IMR-90 (cell line): ENCODE data around the gene PRDM10. TPM values are rescaled to one million over a fixed set of nuclear protein-coding genes. Genes with fewer than 3 reads are reported as not detected.

ENCODE experiments used
- ATAC-seq: fragments of 200-7000 bp; cut with Tn5 transposase; 2 replicates; pipeline ENCODE4 v1.9.1; 2020; ENCODE audit warnings: low read depth, mild to moderate bottlenecking, moderate library complexity
- BruUV-seq: library from RNA; stranded (reverse); fragments of 400-500 nt; replicated peaks from 2 replicates; lab custom pipeline; 2021; lab: Mats Ljungman, UMichigan
- CTCF ChIA-PET: fragments of 300-600 bp; formaldehyde crosslinking; extraction: SDS; loops from one replicate; lab custom pipeline; 2021; ENCODE audit warnings: antibody characterized with exemption; lab: Yijun Ruan, JAX
- POLR2A ChIA-PET: fragments of 300-600 bp; sonication (Branson Sonifier 250); formaldehyde crosslinking; loops from one replicate; lab custom pipeline; 2022; ENCODE audit warnings: antibody characterized with exemption; ENCODE audit not compliant: unreplicated experiment; lab: Charles Lee
- DNase-seq: peaks from one replicate; pipeline ENCODE4 v3.0.0; 2013
- H2AFZ ChIP-seq: replicated peaks from 2 replicates; pipeline ENCODE3; 2013; ENCODE audit warnings: low read length, mild to moderate bottlenecking; ENCODE audit not compliant: poor library complexity
- H2AK5ac ChIP-seq: 2 replicates; pipeline ENCODE4 v1.6.1; 2013; ENCODE audit warnings: low read depth, low read length, inconsistent platforms
- H2AK9ac ChIP-seq: replicated peaks from 2 replicates; pipeline ENCODE3; 2013; ENCODE audit warnings: mild to moderate bottlenecking, low read depth, low read length, moderate library complexity; ENCODE audit not compliant: poor library complexity
- H2BK120ac ChIP-seq: 2 replicates; pipeline ENCODE4 v1.6.1; 2013; ENCODE audit warnings: low read depth, low read length, inconsistent platforms
- H2BK15ac ChIP-seq: 3 replicates; pipeline ENCODE4 v1.6.1; 2013; ENCODE audit warnings: low read depth, low read length, inconsistent platforms
- H2BK20ac ChIP-seq: 2 replicates; pipeline ENCODE4 v1.6.1; 2013; ENCODE audit warnings: low read depth, mild to moderate bottlenecking, inconsistent platforms, low read length, moderate library complexity
- H2BK5ac ChIP-seq: 2 replicates; pipeline ENCODE4 v1.6.1; 2013; ENCODE audit warnings: mild to moderate bottlenecking, low read depth, low read length, inconsistent platforms; ENCODE audit not compliant: poor library complexity, severe bottlenecking
- H3K14ac ChIP-seq: replicated peaks from 2 replicates; pipeline ENCODE4 v1.6.1; 2013; ENCODE audit warnings: low read depth, low read length, inconsistent platforms
- H3K18ac ChIP-seq: 2 replicates; pipeline ENCODE4 v1.6.1; 2013; ENCODE audit warnings: low read depth, low read length, control low read depth
- H3K23ac ChIP-seq: 2 replicates; pipeline ENCODE4 v1.6.1; 2013; ENCODE audit warnings: low read depth, low read length, inconsistent platforms
- H3K27ac ChIP-seq: 2 replicates; pipeline ENCODE4 v1.5.1; 2013; ENCODE audit warnings: mild to moderate bottlenecking, control low read depth, low read length; ENCODE audit not compliant: insufficient read depth
- H3K27me3 ChIP-seq: 2 replicates; pipeline ENCODE4 v1.6.1; 2013; ENCODE audit warnings: low read length; ENCODE audit not compliant: control insufficient read depth, insufficient read depth
- H3K36me3 ChIP-seq: 2 replicates; pipeline ENCODE4 v1.6.1; 2013; ENCODE audit warnings: low read length, mixed read lengths; ENCODE audit not compliant: control insufficient read depth, insufficient read depth
- H3K4ac ChIP-seq: 2 replicates; pipeline ENCODE4 v1.6.1; 2013; ENCODE audit warnings: low read depth, low read length, inconsistent platforms
- H3K4me1 ChIP-seq: 2 replicates; pipeline ENCODE4 v1.6.1; 2013; ENCODE audit warnings: low read length, mixed read lengths; ENCODE audit not compliant: control insufficient read depth, insufficient read depth
- H3K4me2 ChIP-seq: 2 replicates; pipeline ENCODE4 v1.6.1; 2013; ENCODE audit warnings: low read depth, mild to moderate bottlenecking, control low read depth, low read length, moderate library complexity
- H3K4me3 ChIP-seq: 2 replicates; pipeline ENCODE4 v1.5.1; 2013; ENCODE audit warnings: low read depth, mild to moderate bottlenecking, control low read depth, low read length, moderate library complexity; ENCODE audit not compliant: insufficient read depth
- H3K56ac ChIP-seq: 2 replicates; pipeline ENCODE4 v1.6.1; 2013; ENCODE audit warnings: low read length, inconsistent platforms; ENCODE audit not compliant: insufficient read depth; ENCODE audit errors: extremely low read depth
- H3K79me1 ChIP-seq, 2 experiments: 2 replicates each; pipeline ENCODE4 v1.6.1; 2013; ENCODE audit warnings: low read length in 2 of 2, inconsistent platforms in 1 of 2, low read depth in 1 of 2
- H3K9ac ChIP-seq: 2 replicates; pipeline ENCODE4 v1.6.1; 2013; ENCODE audit warnings: low read depth, low read length, control low read depth
- H3K9me1 ChIP-seq: 2 replicates; pipeline ENCODE4 v1.6.1; 2013; ENCODE audit warnings: low read length, inconsistent platforms; ENCODE audit not compliant: insufficient read depth
- H3K9me3 ChIP-seq: 2 replicates; pipeline ENCODE4 v1.6.1; 2013; ENCODE audit warnings: low read length; ENCODE audit not compliant: control insufficient read depth, insufficient read depth
- H4K20me1 ChIP-seq: 2 replicates; pipeline ENCODE4 v1.6.1; 2013; ENCODE audit warnings: low read length, inconsistent platforms; ENCODE audit not compliant: insufficient read depth
- H4K5ac ChIP-seq: 2 replicates; pipeline ENCODE4 v1.6.1; 2013; ENCODE audit warnings: mild to moderate bottlenecking, low read depth, low read length, control low read depth
- H4K8ac ChIP-seq, 2 experiments: 2 replicates each; pipeline ENCODE4 v1.6.1; 2013; ENCODE audit warnings: low read depth in 2 of 2, low read length in 2 of 2, control low read depth in 1 of 2, inconsistent platforms in 1 of 2
- H4K91ac ChIP-seq: 2 replicates; pipeline ENCODE4 v1.6.1; 2013; ENCODE audit warnings: low read depth, low read length, inconsistent platforms; ENCODE audit not compliant: insufficient read depth
- BHLHE40 ChIP-seq: fragments of 150-350 bp; IDR thresholded peaks from 2 replicates; pipeline ENCODE4 v1.6.1; 2016; ENCODE audit warnings: mild to moderate bottlenecking, low read depth, low read length
- CEBPB ChIP-seq: IDR thresholded peaks from 2 replicates; pipeline ENCODE4 v1.6.1; 2012; ENCODE audit warnings: low read depth, low read length, improper control_type of control experiment
- CHD1 ChIP-seq: IDR thresholded peaks from 2 replicates; pipeline ENCODE4 v1.6.1; 2012; ENCODE audit warnings: low read depth, low read length, improper control_type of control experiment
- CTCF ChIP-seq: conservative IDR thresholded peaks from 2 replicates; pipeline ENCODE4 v1.5.1; 2012; ENCODE audit warnings: mild to moderate bottlenecking, low read depth, low read length, improper control_type of control experiment
- FOS ChIP-seq: fragments of 150-350 bp; IDR thresholded peaks from 2 replicates; pipeline ENCODE4 v1.6.1; 2016; ENCODE audit warnings: low read depth, low read length
- MAFK ChIP-seq: IDR thresholded peaks from 2 replicates; pipeline ENCODE4 v1.6.1; 2012; ENCODE audit warnings: low read depth, low read length, improper control_type of control experiment
- MAZ ChIP-seq: IDR thresholded peaks from 2 replicates; pipeline ENCODE4 v1.6.1; 2012; ENCODE audit warnings: low read depth, mild to moderate bottlenecking, low read length, improper control_type of control experiment, moderate library complexity, borderline replicate concordance
- NFE2L2 ChIP-seq: fragments of 150-350 bp; IDR thresholded peaks from 2 replicates; pipeline ENCODE4 v1.6.1; 2016; ENCODE audit warnings: low read depth, mild to moderate bottlenecking, low read length
- POLR2A ChIP-seq: IDR thresholded peaks from 2 replicates; pipeline ENCODE4 v1.6.1; 2012; ENCODE audit warnings: mild to moderate bottlenecking, low read depth, low read length
- RAD21 ChIP-seq: IDR thresholded peaks from 2 replicates; pipeline ENCODE4 v1.6.1; 2012; ENCODE audit warnings: low read length, improper control_type of control experiment
- RCOR1 ChIP-seq: IDR thresholded peaks from 2 replicates; pipeline ENCODE4 v1.6.1; 2012; ENCODE audit warnings: mild to moderate bottlenecking, low read length, improper control_type of control experiment; ENCODE audit not compliant: insufficient replicate concordance
- RFX5 ChIP-seq: IDR thresholded peaks from 2 replicates; pipeline ENCODE4 v1.8.0; 2012; ENCODE audit warnings: low read depth, mild to moderate bottlenecking, low read length, moderate library complexity
- SMC3 ChIP-seq: fragments of 150-350 bp; IDR thresholded peaks from 2 replicates; pipeline ENCODE4 v1.6.1; 2016; ENCODE audit warnings: low read depth, mild to moderate bottlenecking, antibody characterized with exemption, low read length, moderate library complexity
- USF2 ChIP-seq: fragments of 150-350 bp; IDR thresholded peaks from 2 replicates; pipeline ENCODE4 v1.6.1; 2017; ENCODE audit warnings: mild to moderate bottlenecking, antibody characterized with exemption, low read length, low read depth
- WGBS, 2 experiments: methylation state at CpG; one replicate each; pipeline versions ENCODE4 v1.1.5 to v1.1.7; 2013; ENCODE audit warnings: missing lambda C conversion rate in 2 of 2; ENCODE audit not compliant: insufficient read length in 1 of 2; ENCODE audit errors: extremely low coverage in 2 of 2; 5-methylcytosine and 5-hydroxymethylcytosine counted together
- dilution Hi-C: fragments of 300-500 bp; cut with HindIII; formaldehyde crosslinking; loops from one replicate; pipeline ENCODE4 v1.14.3; 2018; ENCODE audit warnings: low sequenced_read_pairs; ENCODE audit not compliant: unreplicated experiment
- in situ Hi-C: fragments of 300-500 bp; cut with MboI; formaldehyde crosslinking; loops from 3 replicates; pipeline ENCODE4 v1.14.3; 2019; ENCODE audit warnings: low sequenced_read_pairs, inconsistent platforms, mixed read lengths
- intact Hi-C: fragments of 100-400 bp; cut with micrococcal nuclease; formaldehyde crosslinking; loops from 2 replicates; pipeline ENCODE4 v1.10.0; 2022
- polyA plus RNA-seq, 3 experiments: library from polyadenylated mRNA; depleted of rRNA; stranded (reverse); fragments of >200 nt; gene quantifications; 2 replicates each; pipeline ENCODE4 v1.2.3, GENCODE V29; 2012; ENCODE audit warnings: low replicate concordance in 1 of 3
- total RNA-seq: library from RNA; depleted of rRNA; stranded (reverse); fragments of >200 nt; gene quantifications from 2 replicates; pipeline ENCODE4 v1.2.3, GENCODE V29; 2012
- TF ChIP-seq, protein P1 (sequence below): fragments of 150-350 bp; IDR thresholded peaks from 2 replicates; pipeline ENCODE4 v1.6.1; 2016; ENCODE audit warnings: low read depth, mild to moderate bottlenecking, low read length, moderate library complexity, borderline replicate concordance

Gene PRDM10
- total and polyA plus RNA-seq, 2 of the 4 experiments (the other 2 are of a cell fraction) = 3.1 to 6.5 TPM

DNA sequence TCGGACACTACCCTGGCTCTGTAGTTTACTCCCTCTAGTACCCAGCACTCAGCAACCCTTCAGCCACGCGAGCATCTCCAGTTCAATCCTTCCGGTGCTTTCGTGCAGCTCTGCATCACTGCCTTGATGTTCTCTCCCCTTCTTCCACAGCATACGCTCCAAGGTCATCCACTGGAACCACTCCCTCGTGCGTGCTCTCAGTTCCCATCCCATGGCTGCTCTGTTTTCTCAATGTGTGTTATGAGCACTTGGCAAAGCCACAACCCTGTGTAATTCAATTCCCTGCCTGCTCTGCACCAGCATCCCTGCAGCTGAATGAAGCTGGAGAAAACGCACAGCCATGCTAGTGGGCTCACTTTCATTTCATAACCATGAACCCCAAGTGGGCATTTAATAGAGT is 68.7 kb downstream of the PRDM10 start:
- WGBS, 2 experiments = 100% methylated on average over 8 of the region's 9 CpGs; no CpG with 5 or more reads in 1 of the 2 experiments
- H3K4me3 ChIP-seq = no peak overlapping the region
- H3K9me1 ChIP-seq = 0 out of 2 replicates have a peak, but pooled peaks cover 3% of the 10 kb centered on the region
- H2BK5ac ChIP-seq = no peak overlapping the region
- no peak overlapping the region for H4K91ac ChIP-seq
- H3K4me2 ChIP-seq = no peak overlapping the region
- no peaks in the 10 kb centered on the region for H3K4me1 ChIP-seq
- H3K56ac ChIP-seq = no peak overlapping the region
- no peaks in the 10 kb centered on the region for H3K79me1 ChIP-seq
- ChIA-PET POLR2A (no interaction called here), CTCF (interaction anchor here (0.8 kb wide), 1 partner anchor 198 kb away, joined by 4 read pairs; no protein-coding TSS in a partner anchor)
- H3K14ac ChIP-seq = no peak overlapping the region
- no peak overlapping the region for H3K23ac ChIP-seq
- ATAC-seq (no peak), DNase-seq (no peak)
- dilution Hi-C loops (loop anchor here (25.0 kb wide), 1 partner anchor 203 kb away; no protein-coding TSS in a partner anchor), intact Hi-C loops (no loop called here), in situ Hi-C loops (no loop called here)
- H3K9me3 ChIP-seq = no peaks in the 10 kb centered on the region
- H2AK5ac ChIP-seq = no peak overlapping the region
- H3K27me3 ChIP-seq = no peaks in the 10 kb centered on the region
- no peak overlapping the region for H3K27ac ChIP-seq
- BruUV-seq = no TSS peak
- TF ChIP-seq CTCF (no peak), MAFK (no peak), CHD1 (no peak), SMC3 (no peak), POLR2A (no peak), RCOR1 (no peak), NFE2L2 (no peak), USF2 (no peak), FOS (no peak), RAD21 (no peak), MAZ (no peak), CEBPB (no peak), RFX5 (no peak), BHLHE40 (no peak)
- TF ChIP-seq, protein P1, sequence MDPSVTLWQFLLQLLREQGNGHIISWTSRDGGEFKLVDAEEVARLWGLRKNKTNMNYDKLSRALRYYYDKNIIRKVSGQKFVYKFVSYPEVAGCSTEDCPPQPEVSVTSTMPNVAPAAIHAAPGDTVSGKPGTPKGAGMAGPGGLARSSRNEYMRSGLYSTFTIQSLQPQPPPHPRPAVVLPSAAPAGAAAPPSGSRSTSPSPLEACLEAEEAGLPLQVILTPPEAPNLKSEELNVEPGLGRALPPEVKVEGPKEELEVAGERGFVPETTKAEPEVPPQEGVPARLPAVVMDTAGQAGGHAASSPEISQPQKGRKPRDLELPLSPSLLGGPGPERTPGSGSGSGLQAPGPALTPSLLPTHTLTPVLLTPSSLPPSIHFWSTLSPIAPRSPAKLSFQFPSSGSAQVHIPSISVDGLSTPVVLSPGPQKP = no peak
- H4K5ac ChIP-seq = no peak overlapping the region
- no peak overlapping the region for H3K9ac ChIP-seq
- no peak overlapping the region for H2AK9ac ChIP-seq
- H2BK20ac ChIP-seq = no peak overlapping the region
- no peak overlapping the region for H2AFZ ChIP-seq
- no peak overlapping the region for H3K4ac ChIP-seq
- no peak overlapping the region for H2BK120ac ChIP-seq
- H4K20me1 ChIP-seq = no peaks in the 10 kb centered on the region
- no peak overlapping the region for H2BK15ac ChIP-seq
- H3K36me3 ChIP-seq = peaks cover 13% of the 10 kb centered on the region
- no peak overlapping the region for H4K8ac ChIP-seq
- H3K18ac ChIP-seq = no peak overlapping the region
